ENCODE data around the gene CPEB4. TPM values are rescaled to one million over a fixed set of nuclear protein-coding genes. Genes with fewer than 3 reads are reported as not detected.
A peak's percentile ranks its signal among the peaks of the same experiment; 100 is the strongest.

The CPEB4 gene
- total RNA-seq, 1 experiment from 2014 or later = 86.7 TPM

DNA sequence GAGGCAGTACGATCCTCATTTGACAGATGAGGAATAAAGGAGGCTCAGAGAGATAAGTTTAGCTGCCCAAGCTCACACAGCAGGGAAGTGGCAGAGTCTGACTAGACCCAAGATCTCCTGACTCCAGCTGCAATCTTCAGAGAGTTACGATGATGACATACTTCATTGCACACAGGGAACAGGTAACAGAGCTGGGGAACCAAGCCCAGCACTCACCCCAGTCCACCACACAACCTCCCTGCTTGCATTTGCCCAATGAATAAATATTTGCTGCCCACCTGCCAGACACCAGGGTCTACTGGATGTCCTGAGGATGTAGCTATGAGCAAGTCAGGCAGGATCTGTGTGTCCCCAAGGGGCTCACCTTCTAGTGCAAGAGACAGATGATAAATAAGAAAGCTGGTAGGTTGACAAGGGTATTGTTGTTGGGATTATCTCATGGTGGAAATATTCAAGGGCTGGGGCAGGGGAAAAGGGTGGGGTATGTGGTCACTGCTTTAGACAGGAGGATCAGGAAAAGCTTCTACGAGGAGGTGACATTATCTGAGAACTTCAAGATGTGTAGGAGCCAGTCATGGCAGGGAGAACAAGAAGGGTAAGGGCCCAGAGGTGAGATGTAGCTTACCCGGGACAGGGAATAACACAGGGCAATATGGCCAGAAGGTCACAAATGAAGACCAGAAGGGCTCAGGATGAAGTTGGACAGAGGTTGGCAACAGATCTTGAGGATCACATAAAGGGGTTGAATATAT lies 28.6 kb upstream of the CPEB4 start:
- H3K36me3 Mint-ChIP-seq (ENCODE audit: insufficient read depth, unreplicated experiment) = no peaks in the 10 kb centered on the region
- ChIA-PET CTCF (interaction anchor here (0.6 to 1.8 kb wide), 2 partner anchors 13 kb away, joined by 3 to 7 read pairs; no protein-coding TSS in a partner anchor), POLR2A (interaction anchor here (0.6 to 1.5 kb wide), 4 partner anchors 15 to 28 kb away, joined by 3 to 6 read pairs (median 4); partner anchors contain the start of gene CPEB4)
- H3K27me3 Mint-ChIP-seq (ENCODE audit: insufficient read depth, unreplicated experiment) = no peaks in the 10 kb centered on the region
- peak overlapping the region; percentile 14 for H3K27ac Mint-ChIP-seq (ENCODE audit: low read depth, unreplicated experiment)
- no peak for DNase-seq (ENCODE audit: unreplicated experiment)
- H3K4me3 Mint-ChIP-seq (ENCODE audit: unreplicated experiment) = no peak overlapping the region
- H3K4me1 Mint-ChIP-seq (ENCODE audit: insufficient read depth, unreplicated experiment) = peaks cover 20% of the 10 kb centered on the region
- intact Hi-C loops (cut with micrococcal nuclease) = no loop called here
- TF ChIP-seq, protein P1, sequence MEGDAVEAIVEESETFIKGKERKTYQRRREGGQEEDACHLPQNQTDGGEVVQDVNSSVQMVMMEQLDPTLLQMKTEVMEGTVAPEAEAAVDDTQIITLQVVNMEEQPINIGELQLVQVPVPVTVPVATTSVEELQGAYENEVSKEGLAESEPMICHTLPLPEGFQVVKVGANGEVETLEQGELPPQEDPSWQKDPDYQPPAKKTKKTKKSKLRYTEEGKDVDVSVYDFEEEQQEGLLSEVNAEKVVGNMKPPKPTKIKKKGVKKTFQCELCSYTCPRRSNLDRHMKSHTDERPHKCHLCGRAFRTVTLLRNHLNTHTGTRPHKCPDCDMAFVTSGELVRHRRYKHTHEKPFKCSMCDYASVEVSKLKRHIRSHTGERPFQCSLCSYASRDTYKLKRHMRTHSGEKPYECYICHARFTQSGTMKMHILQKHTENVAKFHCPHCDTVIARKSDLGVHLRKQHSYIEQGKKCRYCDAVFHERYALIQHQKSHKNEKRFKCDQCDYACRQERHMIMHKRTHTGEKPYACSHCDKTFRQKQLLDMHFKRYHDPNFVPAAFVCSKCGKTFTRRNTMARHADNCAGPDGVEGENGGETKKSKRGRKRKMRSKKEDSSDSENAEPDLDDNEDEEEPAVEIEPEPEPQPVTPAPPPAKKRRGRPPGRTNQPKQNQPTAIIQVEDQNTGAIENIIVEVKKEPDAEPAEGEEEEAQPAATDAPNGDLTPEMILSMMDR (IDR thresholded peaks at IDR 0.05; ENCODE audit: unreplicated experiment) = no peak
- no TSS peak for BruUV-seq (replicated peaks)
- H3K9me3 Mint-ChIP-seq (ENCODE audit: unreplicated experiment) = no peaks in the 10 kb centered on the region

DNA sequence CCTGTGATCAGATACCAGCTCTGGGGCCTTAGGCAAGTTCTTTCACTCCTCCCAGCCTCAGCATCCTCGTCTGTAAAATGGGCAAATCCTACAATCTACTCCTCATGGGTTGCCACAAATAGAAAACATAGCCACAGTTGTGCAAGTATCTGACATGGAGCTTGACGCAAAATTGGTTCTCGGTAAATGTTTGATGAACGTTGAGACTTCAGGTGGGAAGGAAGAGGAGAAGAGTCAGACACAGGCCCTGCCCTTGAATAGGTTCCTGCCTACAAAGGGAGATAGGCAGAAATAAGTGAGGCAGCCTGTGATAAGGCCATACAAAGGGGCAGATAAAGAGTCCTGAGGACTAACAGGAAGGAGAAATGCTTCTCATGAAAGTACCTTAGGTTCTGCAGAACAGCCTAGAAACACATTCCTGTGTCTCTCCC lies 26.1 kb upstream of the CPEB4 start:
- Mint-ChIP-seq H3K27me3 (ENCODE audit: insufficient read depth, unreplicated experiment) (no peaks in the 10 kb centered on the region), H3K27ac (ENCODE audit: low read depth, unreplicated experiment) (no peak overlapping the region), H3K36me3 (ENCODE audit: insufficient read depth, unreplicated experiment) (no peaks in the 10 kb centered on the region), H3K4me1 (ENCODE audit: insufficient read depth, unreplicated experiment) (peaks cover 11% of the 10 kb centered on the region), H3K9me3 (ENCODE audit: unreplicated experiment) (no peaks in the 10 kb centered on the region), H3K4me3 (ENCODE audit: unreplicated experiment) (no peak overlapping the region)
- ChIA-PET POLR2A (interaction anchor here (1.2 to 1.5 kb wide), 2 partner anchors 16 to 33 kb away, joined by 3 to 4 read pairs; no protein-coding TSS in a partner anchor), CTCF (interaction anchor here (0.7 kb wide), 1 partner anchor 63 kb away, joined by 4 read pairs; no protein-coding TSS in a partner anchor)
- BruUV-seq (replicated peaks) = no TSS peak
- intact Hi-C loops (cut with micrococcal nuclease) = no loop called here
- TF ChIP-seq, protein P1 (IDR thresholded peaks at IDR 0.05; ENCODE audit: unreplicated experiment) = no peak
- DNase-seq (ENCODE audit: unreplicated experiment) = no peak

DNA sequence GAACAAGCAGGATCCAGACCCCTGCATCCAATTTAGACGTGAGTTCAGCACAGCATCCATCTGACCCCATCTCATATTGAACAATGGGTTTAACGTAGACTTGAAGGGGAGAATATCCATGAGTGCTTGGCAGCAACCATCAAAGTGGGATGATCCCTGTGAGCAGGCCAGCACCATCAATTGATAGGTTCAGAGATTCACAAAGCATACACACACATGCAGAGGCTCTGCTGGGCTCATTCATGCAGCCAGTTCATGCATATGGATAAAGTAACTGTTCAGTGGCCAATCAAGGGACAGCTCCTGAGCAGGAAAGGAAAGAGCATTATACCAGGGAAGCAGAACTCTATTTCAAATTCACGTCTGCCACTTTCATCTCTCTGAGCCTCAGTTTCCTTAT lies 24.8 kb upstream of the CPEB4 start:
- H3K4me1 Mint-ChIP-seq (ENCODE audit: insufficient read depth, unreplicated experiment) = peaks cover 12% of the 10 kb centered on the region
- POLR2A ChIA-PET = no interaction called here
- intact Hi-C loops (cut with micrococcal nuclease) = no loop called here

More for the DNA sequence above, 24.8 kb upstream of the CPEB4 start:
- BruUV-seq (replicated peaks) = no TSS peak
- DNase-seq (ENCODE audit: unreplicated experiment) = no peak
- TF ChIP-seq, protein P1 (IDR thresholded peaks at IDR 0.05; ENCODE audit: unreplicated experiment) = no peak
- H3K4me3 Mint-ChIP-seq (ENCODE audit: unreplicated experiment) = no peak overlapping the region
- H3K27me3 Mint-ChIP-seq (ENCODE audit: insufficient read depth, unreplicated experiment) = no peaks in the 10 kb centered on the region
- H3K27ac Mint-ChIP-seq (ENCODE audit: low read depth, unreplicated experiment) = no peak overlapping the region
- no peaks in the 10 kb centered on the region for H3K9me3 Mint-ChIP-seq (ENCODE audit: unreplicated experiment)
- H3K36me3 Mint-ChIP-seq (ENCODE audit: insufficient read depth, unreplicated experiment) = no peaks in the 10 kb centered on the region
- CTCF ChIA-PET = interaction anchor here (0.6 to 1.2 kb wide), 3 partner anchors 20 to 31 kb away, joined by 3 to 6 read pairs (median 4); no protein-coding TSS in a partner anchor

All from MCF 10A (cell line).